MM.1S (cell line): ENCODE measurements around the gene XPO6.

Experiments
- EZH2 ChIP-seq: fragments of 300-600 bp; sonication (generic); optimal IDR thresholded peaks from 2 replicates; pipeline ENCODE3; 2017; ENCODE audit warnings: low read depth, mild to moderate bottlenecking, antibody characterized with exemption, low read length, mixed read lengths
- TF ChIP-seq, protein P1 (sequence below): fragments of 300-600 bp; sonication (generic); IDR thresholded peaks from 2 replicates; pipeline ENCODE4 v1.5.1; 2016; ENCODE audit warnings: antibody characterized with exemption, low read length, mixed read lengths

DNA sequence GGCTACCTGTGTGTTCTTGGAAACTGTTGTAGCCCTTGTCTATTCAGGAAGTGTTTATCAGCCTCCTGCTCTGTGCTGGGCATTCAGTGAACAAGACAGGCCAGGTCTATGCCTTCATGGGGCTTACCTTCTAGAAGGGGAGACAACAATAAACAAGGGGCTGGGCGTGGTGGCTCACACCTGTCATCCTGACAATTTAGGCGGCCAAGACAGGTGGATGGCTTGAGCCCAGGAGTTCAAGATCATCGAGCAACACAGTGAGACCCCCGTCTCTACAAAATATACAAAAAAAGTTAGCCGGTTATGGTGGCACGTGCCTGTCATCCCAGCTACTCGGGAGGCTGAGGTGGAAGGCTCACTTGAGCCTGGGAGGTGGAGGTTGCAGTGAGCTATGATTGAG lies 142.8 kb downstream of the XPO6 start:
- TF ChIP-seq EZH2 = no peak
- TF ChIP-seq, protein P1, sequence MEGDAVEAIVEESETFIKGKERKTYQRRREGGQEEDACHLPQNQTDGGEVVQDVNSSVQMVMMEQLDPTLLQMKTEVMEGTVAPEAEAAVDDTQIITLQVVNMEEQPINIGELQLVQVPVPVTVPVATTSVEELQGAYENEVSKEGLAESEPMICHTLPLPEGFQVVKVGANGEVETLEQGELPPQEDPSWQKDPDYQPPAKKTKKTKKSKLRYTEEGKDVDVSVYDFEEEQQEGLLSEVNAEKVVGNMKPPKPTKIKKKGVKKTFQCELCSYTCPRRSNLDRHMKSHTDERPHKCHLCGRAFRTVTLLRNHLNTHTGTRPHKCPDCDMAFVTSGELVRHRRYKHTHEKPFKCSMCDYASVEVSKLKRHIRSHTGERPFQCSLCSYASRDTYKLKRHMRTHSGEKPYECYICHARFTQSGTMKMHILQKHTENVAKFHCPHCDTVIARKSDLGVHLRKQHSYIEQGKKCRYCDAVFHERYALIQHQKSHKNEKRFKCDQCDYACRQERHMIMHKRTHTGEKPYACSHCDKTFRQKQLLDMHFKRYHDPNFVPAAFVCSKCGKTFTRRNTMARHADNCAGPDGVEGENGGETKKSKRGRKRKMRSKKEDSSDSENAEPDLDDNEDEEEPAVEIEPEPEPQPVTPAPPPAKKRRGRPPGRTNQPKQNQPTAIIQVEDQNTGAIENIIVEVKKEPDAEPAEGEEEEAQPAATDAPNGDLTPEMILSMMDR = no peak
